Measurements from ENCODE around the gene SAP30L.

DNA sequence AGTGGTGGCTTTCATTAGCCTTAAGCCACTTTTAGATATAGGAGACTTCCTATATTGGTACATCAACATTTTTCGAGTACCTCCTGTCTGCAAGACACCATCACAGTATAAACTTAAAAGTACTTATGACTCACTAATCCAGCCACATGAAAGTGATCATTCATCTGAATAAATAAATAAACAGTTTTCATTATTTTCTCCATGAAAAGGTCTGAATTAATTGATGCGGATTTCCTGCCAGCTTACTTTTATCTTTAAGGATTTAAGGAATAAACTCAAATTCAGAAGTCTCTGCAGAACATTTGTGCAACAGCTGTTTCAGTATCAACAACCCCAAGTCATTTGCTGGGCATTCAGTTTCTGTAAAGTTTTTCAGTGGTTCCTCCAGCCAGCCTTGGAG is 4.0 kb downstream of the SAP30L start:
- TF ChIP-seq EZH2 (IDR thresholded peaks at IDR 0.05) (no peak), POLR2AphosphoS5 (IDR thresholded peaks at IDR 0.05; ENCODE audit: borderline replicate concordance, low read depth, low read length) (no peak), FOXP2 (optimal IDR thresholded peaks at IDR 0.05; ENCODE audit: control extremely low read depth, extremely low read length, insufficient read depth) (no peak)

Measured in SK-N-MC (cell line).